HEK293 (cell line): ENCODE measurements around the gene GRID2.

ENCODE experiments used
- ZBTB7A ChIP-seq: fragments of 450-650 bp; formaldehyde crosslinking; IDR thresholded peaks from 2 replicates; pipeline ENCODE4 v1.5.1; 2016; ENCODE audit warnings: low read depth, missing biosample characterization, missing genetic modification characterization
- ZNF121 ChIP-seq: fragments of 450-650 bp; formaldehyde crosslinking; IDR thresholded peaks from 2 replicates; pipeline ENCODE4 v1.5.1; 2016; ENCODE audit warnings: missing biosample characterization, missing genetic modification characterization

DNA sequence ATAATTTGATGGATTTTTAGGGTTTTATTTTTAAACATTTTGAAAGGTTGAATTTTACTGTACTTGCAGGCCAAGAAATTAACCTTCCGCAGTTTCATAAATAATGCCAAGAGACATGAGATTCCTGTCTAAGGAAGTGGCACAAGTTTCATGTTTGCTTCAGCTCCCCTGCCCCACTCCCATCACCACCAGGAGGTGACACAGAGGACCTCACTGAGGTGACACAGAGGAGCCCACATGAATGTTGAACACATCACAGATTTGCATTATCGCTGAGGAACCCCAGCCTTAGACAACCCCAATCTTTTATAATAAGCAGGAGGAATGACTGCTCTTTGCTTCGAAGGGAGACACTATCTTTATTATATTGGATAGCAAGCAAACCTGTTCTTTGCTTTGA, 1033.4 kb downstream of the GRID2 start:
- TF ChIP-seq ZBTB7A (tag by site-specific recombination), result no peak
- TF ChIP-seq ZNF121 (tag by site-specific recombination), result no peak
